ENCODE results near the gene UBC.
A peak's percentile ranks its signal among the peaks of the same experiment; 100 is the strongest.

The UBC gene

DNA sequence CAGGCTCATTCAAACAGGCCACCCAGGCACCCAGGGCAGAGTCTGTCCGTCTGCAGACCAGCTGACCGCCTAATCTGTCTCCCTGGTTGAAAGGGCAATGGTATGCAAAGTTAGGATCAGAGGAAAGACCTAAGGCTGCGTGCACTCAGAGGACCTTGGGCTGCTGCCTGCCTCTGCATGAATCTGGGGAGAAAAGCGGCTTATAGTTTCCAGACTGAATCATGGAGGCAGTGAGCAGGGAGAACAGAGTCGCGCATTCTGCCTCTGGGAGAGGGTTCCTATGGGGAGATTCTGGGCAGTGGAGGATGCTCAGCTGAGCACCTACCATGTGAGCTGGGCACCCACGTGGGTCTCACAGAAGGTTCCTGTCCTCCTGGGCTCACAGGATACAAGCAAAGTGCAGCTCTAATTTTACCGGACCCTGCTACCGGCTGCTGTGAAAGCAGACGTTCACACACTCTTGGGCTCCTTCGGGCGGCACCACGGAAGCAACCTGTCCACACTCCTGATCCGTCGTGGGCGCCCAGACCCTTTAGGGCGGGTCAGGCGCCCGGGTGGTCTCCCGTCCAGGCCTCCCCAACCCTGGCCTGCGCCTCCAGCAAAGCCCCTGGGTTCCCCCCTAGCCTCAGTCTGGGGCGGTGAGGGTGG lies 51.6 kb downstream of the UBC start:
- DNase-seq (ENCODE audit: low read depth): peak; percentile 68
- TF ChIP-seq, protein P1, sequence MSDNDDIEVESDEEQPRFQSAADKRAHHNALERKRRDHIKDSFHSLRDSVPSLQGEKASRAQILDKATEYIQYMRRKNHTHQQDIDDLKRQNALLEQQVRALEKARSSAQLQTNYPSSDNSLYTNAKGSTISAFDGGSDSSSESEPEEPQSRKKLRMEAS (IDR thresholded peaks at IDR 0.05; ENCODE audit: low read depth, low read length): peak; percentile 96
- TF ChIP-seq, protein P2, sequence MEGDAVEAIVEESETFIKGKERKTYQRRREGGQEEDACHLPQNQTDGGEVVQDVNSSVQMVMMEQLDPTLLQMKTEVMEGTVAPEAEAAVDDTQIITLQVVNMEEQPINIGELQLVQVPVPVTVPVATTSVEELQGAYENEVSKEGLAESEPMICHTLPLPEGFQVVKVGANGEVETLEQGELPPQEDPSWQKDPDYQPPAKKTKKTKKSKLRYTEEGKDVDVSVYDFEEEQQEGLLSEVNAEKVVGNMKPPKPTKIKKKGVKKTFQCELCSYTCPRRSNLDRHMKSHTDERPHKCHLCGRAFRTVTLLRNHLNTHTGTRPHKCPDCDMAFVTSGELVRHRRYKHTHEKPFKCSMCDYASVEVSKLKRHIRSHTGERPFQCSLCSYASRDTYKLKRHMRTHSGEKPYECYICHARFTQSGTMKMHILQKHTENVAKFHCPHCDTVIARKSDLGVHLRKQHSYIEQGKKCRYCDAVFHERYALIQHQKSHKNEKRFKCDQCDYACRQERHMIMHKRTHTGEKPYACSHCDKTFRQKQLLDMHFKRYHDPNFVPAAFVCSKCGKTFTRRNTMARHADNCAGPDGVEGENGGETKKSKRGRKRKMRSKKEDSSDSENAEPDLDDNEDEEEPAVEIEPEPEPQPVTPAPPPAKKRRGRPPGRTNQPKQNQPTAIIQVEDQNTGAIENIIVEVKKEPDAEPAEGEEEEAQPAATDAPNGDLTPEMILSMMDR (IDR thresholded peaks at IDR 0.05; ENCODE audit: low read depth, low read length): no peak
- TF ChIP-seq MYC (IDR thresholded peaks at IDR 0.05; ENCODE audit: low read depth, low read length) (peak; percentile 90), POLR2A (IDR thresholded peaks at IDR 0.05; ENCODE audit: extremely low read depth, insufficient read length) (no peak)

DNA sequence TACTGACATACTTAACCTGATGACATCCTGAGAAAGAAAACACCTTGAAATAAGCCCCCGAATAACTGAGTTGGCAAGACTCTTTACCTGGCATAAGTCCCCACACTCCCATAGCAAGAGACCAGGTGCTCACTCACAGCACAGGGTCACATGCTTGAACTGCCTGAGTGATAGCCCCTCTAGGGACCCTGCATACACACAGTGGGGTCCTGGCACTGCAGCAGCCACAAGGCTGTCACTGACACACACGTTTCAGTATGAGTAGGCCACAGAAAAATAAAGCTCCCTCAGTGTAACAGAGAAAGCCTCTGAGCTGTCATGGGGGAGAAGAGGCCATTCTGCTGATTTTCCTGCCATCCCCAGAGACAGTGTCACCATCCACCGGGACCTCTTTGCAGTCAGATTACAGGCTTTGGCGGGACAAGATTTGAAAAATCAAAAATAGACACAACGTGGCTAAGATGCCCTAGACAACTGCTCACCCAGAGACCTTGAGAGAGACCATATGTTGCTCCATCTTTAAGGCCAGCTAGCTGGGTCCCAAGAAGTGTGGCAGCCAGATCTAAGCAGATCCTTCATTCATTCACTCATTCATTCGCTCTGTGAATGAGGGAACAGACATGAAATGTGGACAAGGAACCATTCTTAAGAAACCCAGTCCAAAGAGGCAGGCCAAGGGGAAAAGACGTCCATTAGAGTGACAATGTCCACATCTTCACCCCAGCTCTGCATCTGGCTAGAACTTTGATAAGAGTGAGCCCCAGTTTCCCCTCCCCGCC lies 52.4 kb downstream of the UBC start:
- TF ChIP-seq, protein P1 (IDR thresholded peaks at IDR 0.05; ENCODE audit: low read depth, low read length): no peak
- TF ChIP-seq, protein P2 (IDR thresholded peaks at IDR 0.05; ENCODE audit: low read depth, low read length): no peak
- no peak for TF ChIP-seq MYC (IDR thresholded peaks at IDR 0.05; ENCODE audit: low read depth, low read length)
- TF ChIP-seq POLR2A (IDR thresholded peaks at IDR 0.05; ENCODE audit: extremely low read depth, insufficient read length): no peak
- H3K4me3 ChIP-seq (ENCODE audit: low read depth, low read length): peak overlapping the region; percentile 92

More for the DNA sequence above, 51.6 kb downstream of the UBC start:
- peak overlapping the region; percentile 92 for H3K4me3 ChIP-seq (ENCODE audit: low read depth, low read length)

More for the DNA sequence above, 52.4 kb downstream of the UBC start:
- DNase-seq (ENCODE audit: low read depth): no peak
